ENCODE results near the gene IQCM.

DNA sequence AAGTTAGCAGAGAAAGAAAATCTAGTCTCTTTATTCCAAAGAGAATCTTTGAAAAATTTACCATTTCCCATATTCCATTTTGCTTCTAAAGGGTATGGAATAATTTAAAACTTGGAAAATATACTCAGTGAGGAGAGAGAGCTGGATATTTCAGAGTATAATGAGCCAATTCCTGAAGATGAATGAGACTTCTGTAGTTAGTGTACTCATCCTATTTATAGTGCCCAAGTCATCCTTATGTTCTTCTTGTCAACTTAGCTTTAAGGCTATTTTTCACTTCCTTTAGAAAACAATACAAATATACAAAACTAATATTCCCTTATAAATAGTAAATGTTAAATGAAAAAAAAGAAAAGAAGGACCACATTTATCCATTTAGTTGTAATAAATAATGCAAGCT, 302.6 kb downstream of the IQCM start:
- no peak for TF ChIP-seq ZNF830 (tag by site-specific recombination; IDR thresholded peaks at IDR 0.05; ENCODE audit: low read depth)
- no peak for TF ChIP-seq ZNF621 (tag by site-specific recombination; IDR thresholded peaks at IDR 0.05)
- TF ChIP-seq, protein P1, sequence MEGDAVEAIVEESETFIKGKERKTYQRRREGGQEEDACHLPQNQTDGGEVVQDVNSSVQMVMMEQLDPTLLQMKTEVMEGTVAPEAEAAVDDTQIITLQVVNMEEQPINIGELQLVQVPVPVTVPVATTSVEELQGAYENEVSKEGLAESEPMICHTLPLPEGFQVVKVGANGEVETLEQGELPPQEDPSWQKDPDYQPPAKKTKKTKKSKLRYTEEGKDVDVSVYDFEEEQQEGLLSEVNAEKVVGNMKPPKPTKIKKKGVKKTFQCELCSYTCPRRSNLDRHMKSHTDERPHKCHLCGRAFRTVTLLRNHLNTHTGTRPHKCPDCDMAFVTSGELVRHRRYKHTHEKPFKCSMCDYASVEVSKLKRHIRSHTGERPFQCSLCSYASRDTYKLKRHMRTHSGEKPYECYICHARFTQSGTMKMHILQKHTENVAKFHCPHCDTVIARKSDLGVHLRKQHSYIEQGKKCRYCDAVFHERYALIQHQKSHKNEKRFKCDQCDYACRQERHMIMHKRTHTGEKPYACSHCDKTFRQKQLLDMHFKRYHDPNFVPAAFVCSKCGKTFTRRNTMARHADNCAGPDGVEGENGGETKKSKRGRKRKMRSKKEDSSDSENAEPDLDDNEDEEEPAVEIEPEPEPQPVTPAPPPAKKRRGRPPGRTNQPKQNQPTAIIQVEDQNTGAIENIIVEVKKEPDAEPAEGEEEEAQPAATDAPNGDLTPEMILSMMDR (tag by site-specific recombination; IDR thresholded peaks at IDR 0.05): no peak
